Esophagus muscularis mucosa (tissue), 4 donors: ENCODE data around the gene CFD. TPM values are rescaled to one million over a fixed set of nuclear protein-coding genes. Genes with fewer than 3 reads are reported as not detected.

Experiments
- DNase-seq: peaks from one replicate; pipeline ENCODE4 v3.0.0-alpha.2; 2017; ENCODE audit errors: extremely low spot score
- H3K27ac ChIP-seq, 4 donors: fragments of 200-600 bp; sonication (generic); replicated peaks in 1 of 4; 1 replicate in 3 of 4; 2 replicates in 1 of 4; pipeline ENCODE4 v1.5.1; 2016 to 2019; ENCODE audit warnings: mild to moderate bottlenecking in 1 of 4
- H3K27me3 ChIP-seq, 4 donors: fragments of 200-600 bp; sonication (generic); one replicate each; pipeline versions ENCODE4 v1.5.1 to v1.6.0; 2016 to 2019
- H3K36me3 ChIP-seq, 4 donors: fragments of 200-600 bp; sonication (generic); one replicate each; pipeline ENCODE4 v1.5.1; 2016 to 2019
- H3K4me1 ChIP-seq, 4 donors: fragments of 200-600 bp; sonication (generic); one replicate each; pipeline ENCODE4 v1.5.1; 2016 to 2019
- H3K4me3 ChIP-seq, 4 donors: fragments of 200-600 bp; sonication (generic); 1 replicate in 2 of 4; 2 replicates in 2 of 4; pipeline ENCODE4 v1.5.1; 2016 to 2019; ENCODE audit warnings: mild to moderate bottlenecking in 4 of 4, moderate library complexity in 1 of 4
- H3K9me3 ChIP-seq, 4 donors: fragments of 200-600 bp; sonication (generic); 1 replicate in 3 of 4; 2 replicates in 1 of 4; pipeline ENCODE4 v1.5.1; 2016 to 2019
- CTCF ChIP-seq, 3 experiments: fragments of 200-600 bp in 2 of 3; fragments of 450-650 bp in 1 of 3; sonication (generic) in 2 of 3; IDR thresholded peaks; one replicate each; pipeline ENCODE4 v1.5.1; 2017 to 2019; ENCODE audit warnings: antibody characterized with exemption in 3 of 3, mild to moderate bottlenecking in 2 of 3, moderate library complexity in 1 of 3
- EP300 ChIP-seq: sonication (generic); formaldehyde crosslinking; IDR thresholded peaks from one replicate; pipeline ENCODE4 v1.6.1; 2017; ENCODE audit warnings: antibody characterized with exemption
- POLR2A ChIP-seq: fragments of 450-650 bp; IDR thresholded peaks from one replicate; pipeline ENCODE4 v1.6.1; 2017; ENCODE audit warnings: antibody characterized with exemption, moderate library complexity, mild to moderate bottlenecking, low read depth
- POLR2AphosphoS5 ChIP-seq, 2 donors: sonication (generic); formaldehyde crosslinking; IDR thresholded peaks; one replicate each; pipeline ENCODE4 v1.6.1; 2017; ENCODE audit warnings: antibody characterized with exemption in 2 of 2
- WGBS: methylation state at CpG from one replicate; pipeline ENCODE4 v1.1.5; 2018; 5-methylcytosine and 5-hydroxymethylcytosine counted together
- intact Hi-C: fragments of 100-400 bp; cut with DNase I; formaldehyde crosslinking; loops from one replicate; pipeline ENCODE4 v1.15.1; 2023
- total RNA-seq, 4 donors: library from RNA; depleted of rRNA; stranded (reverse); fragments of >200 nt; gene quantifications; one replicate each; pipeline versions ENCODE4 v1.1.0 to v1.2.1, GENCODE V29; 2016

CFD gene
- total RNA-seq, 4 donors from 2014 or later: 298 to 1,068 (median 643) TPM

DNA sequence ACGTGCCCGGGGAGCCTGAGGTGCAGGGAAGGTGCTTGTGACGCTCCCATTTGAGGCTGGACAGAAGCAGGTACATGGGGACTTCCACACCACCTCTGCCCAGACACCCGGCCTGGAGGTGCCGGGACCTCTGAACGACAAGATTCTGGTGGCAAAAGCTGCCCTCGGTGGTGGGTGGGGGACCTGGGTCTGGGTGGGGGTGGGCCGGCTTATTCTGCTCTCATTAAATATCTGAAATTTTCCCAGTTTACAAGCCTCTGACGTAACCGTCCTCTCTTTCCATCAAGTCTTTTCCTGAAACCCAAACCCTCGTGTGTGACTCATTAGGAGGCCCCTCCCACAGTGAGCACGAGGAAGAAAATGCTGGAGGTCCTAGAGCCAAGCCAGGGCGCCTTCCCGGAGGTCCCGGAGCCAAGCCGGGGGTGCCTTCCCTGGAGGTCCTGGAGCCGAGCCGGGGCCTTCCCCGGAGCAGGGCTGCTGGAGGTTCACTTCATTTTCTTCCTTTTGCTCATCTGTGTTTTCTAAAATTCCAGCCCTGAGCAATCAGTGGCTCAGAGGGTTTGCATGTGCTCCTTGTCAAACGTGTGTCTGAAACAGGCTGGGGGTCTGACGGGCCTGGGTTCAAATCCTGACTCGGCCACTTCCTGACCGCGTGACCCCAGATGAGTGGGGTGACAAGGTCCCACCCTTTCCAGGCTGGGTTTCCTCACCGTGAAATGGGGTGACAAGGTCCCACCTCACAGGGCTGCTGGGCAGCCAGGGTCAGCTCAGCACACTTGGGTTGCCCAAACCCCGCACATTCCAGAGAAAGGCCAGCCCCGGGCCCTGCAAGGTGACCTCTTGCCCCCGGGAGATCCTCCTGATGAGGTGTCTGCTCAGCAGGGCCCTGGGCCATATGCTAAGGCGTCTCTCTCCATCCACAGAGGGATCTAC lies 10.0 kb downstream of the CFD start:
- Histone ChIP-seq H3K36me3 (peaks cover 6 to 67% (median 58%) of the 10 kb centered on the region in 4 donors), H3K4me3 (no peak overlapping the region), H3K27ac (peak overlapping the region; percentile 68 to 86 (median 79)), H3K9me3 (no peaks in the 10 kb centered on the region), H3K4me1 (peaks cover 16 to 37% (median 34%) of the 10 kb centered on the region in 4 donors), H3K27me3 (no peaks in the 10 kb centered on the region)
- TF ChIP-seq POLR2AphosphoS5 (IDR thresholded peaks at IDR 0.05): peak; percentile 33 to 37
- TF ChIP-seq CTCF (IDR thresholded peaks at IDR 0.05): no peak
- TF ChIP-seq POLR2A: no peak
- no peak for TF ChIP-seq EP300
- peak; percentile 96 for DNase-seq
- intact Hi-C loops: loop anchor here (10.0 kb wide), 1 partner anchor 65 kb away; no protein-coding TSS in a partner anchor
- 56% methylated on average over 21 of the region's 29 CpGs for WGBS

DNA sequence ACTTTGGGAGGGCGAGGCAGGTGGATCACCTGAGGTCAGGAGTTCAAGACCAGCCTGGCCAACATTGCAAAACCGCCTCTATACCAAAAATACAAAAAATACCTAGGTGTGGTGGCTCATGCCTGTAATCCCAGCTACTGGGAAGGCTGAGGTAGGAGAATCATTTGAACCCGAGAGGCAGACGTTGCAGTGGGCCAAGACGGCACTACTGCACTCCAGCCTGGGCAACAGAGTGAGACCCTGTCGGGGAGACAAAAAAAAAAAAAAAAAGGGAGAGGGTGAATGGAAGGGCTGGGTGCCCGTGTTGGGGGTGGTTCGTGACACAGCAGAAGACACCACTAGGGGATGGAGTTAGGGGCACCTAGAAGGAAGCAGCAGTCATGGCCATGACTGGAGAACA lies 10.8 kb downstream of the CFD start:
- intact Hi-C loops: no loop called here
- H3K9me3 ChIP-seq: no peaks in the 10 kb centered on the region
- 91% methylated on average over 7 of the region's 8 CpGs for WGBS
- TF ChIP-seq CTCF (IDR thresholded peaks at IDR 0.05) (no peak), POLR2AphosphoS5 (IDR thresholded peaks at IDR 0.05) (no peak), EP300 (no peak), POLR2A (no peak)
- DNase-seq: no peak
- no peak overlapping the region for H3K4me3 ChIP-seq
- H3K36me3 ChIP-seq: peaks cover 6 to 75% (median 66%) of the 10 kb centered on the region in 4 donors
- peak overlapping the region; percentile 68 to 86 (median 79) for H3K27ac ChIP-seq
- peaks cover 16 to 37% (median 34%) of the 10 kb centered on the region in 4 donors for H3K4me1 ChIP-seq
- H3K27me3 ChIP-seq: no peaks in the 10 kb centered on the region

DNA sequence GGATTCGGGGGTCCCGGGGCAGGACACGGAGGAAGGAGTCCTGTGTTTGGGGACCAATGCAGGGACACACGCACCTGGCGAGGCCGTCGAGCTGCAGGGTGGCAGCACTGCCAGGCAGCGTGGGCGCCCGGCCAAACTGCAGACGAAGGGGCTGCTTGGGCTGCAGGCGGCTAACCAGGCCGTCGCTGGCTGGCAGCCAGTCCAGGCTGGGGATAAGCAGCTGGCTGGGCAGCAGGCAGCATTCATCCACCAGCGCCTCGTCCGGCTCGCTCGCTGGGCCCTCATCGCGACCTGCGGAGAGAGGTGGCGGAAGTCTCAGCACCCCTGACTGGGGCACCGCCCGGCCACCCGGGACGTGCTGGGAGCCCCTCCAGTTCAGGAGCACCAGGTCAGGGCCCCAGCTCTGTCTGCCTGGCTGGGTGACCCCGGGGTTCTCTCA lies 11.5 kb downstream of the CFD start:
- H3K9me3 ChIP-seq: no peaks in the 10 kb centered on the region
- H3K36me3 ChIP-seq: peaks cover 11 to 82% (median 72%) of the 10 kb centered on the region in 4 donors
- no peak for DNase-seq
- TF ChIP-seq POLR2AphosphoS5 (IDR thresholded peaks at IDR 0.05): peak in 1 of 2 donors; percentile 16
- no peak for TF ChIP-seq EP300
- H3K27me3 ChIP-seq: no peaks in the 10 kb centered on the region
- intact Hi-C loops: no loop called here
- H3K27ac ChIP-seq: peak overlapping the region in 3 of 4 donors; percentile 40 to 86 (median 76)
- H3K4me3 ChIP-seq: no peak overlapping the region
- peaks cover 16 to 37% (median 34%) of the 10 kb centered on the region in 4 donors for H3K4me1 ChIP-seq
- 68% methylated on average over 14 of the region's 28 CpGs for WGBS

- DNase-seq: no peak
- H3K27ac ChIP-seq: peak overlapping the region; percentile 68 to 86 (median 74)
These were observed 12.2 kb downstream of the CFD start for GRCh38 chr19:871446-872265.

More at GRCh38 chr19:871446-872265, 12.2 kb downstream of the CFD start:
- no peak for TF ChIP-seq CTCF (IDR thresholded peaks at IDR 0.05)
- TF ChIP-seq POLR2AphosphoS5 (IDR thresholded peaks at IDR 0.05): no peak
- TF ChIP-seq EP300: no peak
- TF ChIP-seq POLR2A: no peak
- 83% methylated on average over 19 of the region's 33 CpGs for WGBS
- Histone ChIP-seq H3K4me1 (peaks cover 16 to 37% (median 34%) of the 10 kb centered on the region in 4 donors), H3K4me3 (no peak overlapping the region), H3K27me3 (no peaks in the 10 kb centered on the region), H3K9me3 (no peaks in the 10 kb centered on the region), H3K36me3 (peaks cover 12 to 88% (median 79%) of the 10 kb centered on the region in 4 donors)
- intact Hi-C loops: no loop called here
